GM12873 (cell line): ENCODE results near the gene TPPP3.
A peak's percentile ranks its signal among the peaks of the same experiment; 100 is the strongest.

Source experiments
- CTCF ChIP-seq: IDR thresholded peaks from 2 replicates; pipeline ENCODE4 v1.5.1; 2012; ENCODE audit warnings: low read depth, mild to moderate bottlenecking, moderate library complexity, low read length, control low read depth; ENCODE audit not compliant: insufficient read depth; ENCODE audit errors: missing control alignments

TPPP3 gene

DNA sequence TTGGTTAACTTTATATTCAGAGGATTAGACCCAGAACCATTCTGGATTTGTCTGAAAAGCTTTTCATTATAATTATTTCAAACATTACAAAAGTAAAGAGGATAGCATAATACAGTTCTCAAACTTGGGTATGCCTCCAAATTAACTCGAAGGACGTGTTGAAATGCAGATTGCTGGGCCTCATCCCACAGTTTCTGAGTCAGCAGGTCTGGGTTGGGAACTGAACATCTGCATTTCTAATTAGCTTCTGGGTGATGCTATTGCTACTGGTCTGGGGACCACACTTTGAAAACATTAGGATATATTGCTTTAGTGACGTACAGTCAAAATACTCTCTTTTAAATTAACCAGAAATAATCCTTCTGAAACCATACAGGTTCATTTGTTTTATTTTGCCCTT is 10.0 kb downstream of the TPPP3 start:
- no peak for TF ChIP-seq CTCF

GRCh38 chr16:67378642-67379041 is 14.7 kb downstream of the TPPP3 start:
- TF ChIP-seq CTCF: no peak

GRCh38 chr16:67372664-67373063 is 20.6 kb downstream of the TPPP3 start:
- peak; percentile 23 for TF ChIP-seq CTCF

DNA sequence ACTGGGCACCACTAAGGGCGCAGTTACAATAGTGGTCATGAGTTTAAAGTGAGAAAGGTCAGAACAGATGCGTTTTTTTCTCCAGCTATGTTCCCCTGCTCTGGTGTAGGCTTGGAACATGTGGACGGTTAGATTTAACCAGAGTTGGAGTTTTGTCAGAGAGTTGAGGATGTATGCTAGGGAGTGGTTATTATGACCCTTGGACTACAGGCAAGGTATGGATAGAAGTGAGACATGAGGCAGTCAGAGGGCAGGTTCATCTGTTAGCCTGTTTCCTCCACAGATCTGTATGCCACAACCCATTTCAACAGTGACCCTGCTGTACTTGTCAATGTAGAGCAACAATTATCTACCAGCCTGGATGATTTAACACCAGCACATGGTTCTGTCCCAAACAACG is 22.6 kb downstream of the TPPP3 start:
- TF ChIP-seq CTCF: no peak

- no peak for TF ChIP-seq CTCF
These were observed 28.6 kb downstream of the TPPP3 start for GRCh38 chr16:67364600-67365235.

DNA sequence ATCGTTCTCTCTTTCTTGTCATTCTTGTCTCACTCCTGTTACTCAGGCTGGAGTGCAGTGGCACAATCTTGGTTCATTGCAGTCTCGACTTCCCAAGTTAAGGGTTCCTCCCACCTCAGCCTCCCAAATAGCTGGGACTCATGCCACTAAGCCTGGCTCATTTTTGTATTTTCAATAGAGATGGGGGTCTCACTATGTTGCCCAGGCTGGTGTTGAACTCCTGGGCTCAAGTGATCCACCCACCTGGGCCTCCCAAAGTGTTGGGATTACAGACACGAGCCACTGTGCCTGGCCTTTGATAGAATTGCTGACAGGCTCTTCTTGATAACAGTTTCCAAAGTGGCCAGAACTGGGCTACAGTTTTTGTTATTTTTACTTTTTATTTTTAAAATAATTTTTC is 32.3 kb downstream of the TPPP3 start:
- no peak for TF ChIP-seq CTCF

GRCh38 chr16:67357561-67357960 is 35.7 kb downstream of the TPPP3 start:
- no peak for TF ChIP-seq CTCF
